ENCODE measurements around the gene SNED1.

The SNED1 gene

DNA sequence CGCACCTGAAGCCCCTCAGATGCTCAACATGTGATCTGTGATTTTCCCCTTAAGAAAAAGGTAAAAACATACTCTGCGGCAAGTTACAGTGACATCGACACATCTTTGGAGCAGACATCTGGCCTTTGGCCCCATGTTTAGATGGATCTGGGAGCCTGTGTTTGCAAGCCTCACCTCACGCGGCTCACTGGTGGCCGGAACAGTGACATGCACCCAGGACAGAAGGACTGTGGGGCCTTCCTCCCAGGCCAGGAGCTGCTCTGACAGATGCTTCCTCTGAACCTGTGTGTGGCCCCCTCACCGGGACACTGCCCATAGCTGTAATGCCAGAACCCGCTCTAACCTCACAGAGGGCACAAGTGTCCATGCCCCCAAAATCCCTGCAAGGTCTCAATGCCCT lies 137.8 kb downstream of the SNED1 start:
- DNase-seq: no peak

DNA sequence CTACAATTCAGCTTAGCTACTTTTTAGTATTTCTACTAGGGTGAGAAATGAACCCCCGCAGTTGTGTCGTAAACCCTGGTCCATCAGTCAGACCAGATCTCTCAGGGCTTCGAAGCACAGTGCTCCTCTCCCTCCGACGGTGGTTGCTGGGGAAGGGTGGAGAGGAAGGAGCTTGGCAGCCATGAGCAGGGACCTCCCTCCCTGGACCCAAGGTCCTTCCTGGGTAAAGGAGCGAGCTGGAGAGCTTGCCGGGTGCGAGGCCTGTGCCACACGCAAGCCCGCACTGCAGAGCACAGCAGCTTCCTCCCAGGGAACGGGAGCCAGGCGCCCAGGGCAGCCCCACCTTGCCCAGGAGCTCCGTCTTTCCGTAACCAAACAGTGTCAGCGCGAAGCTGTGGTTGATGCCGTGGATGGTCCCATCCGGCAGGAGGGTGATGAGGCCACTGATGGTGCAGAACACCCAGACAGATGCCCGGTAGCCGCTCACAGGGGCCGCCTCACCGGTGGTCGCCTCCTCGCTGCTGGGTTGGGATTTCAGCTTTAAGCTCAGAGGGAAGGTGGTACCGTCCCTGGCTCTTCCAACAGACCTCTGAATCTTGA lies 138.3 kb downstream of the SNED1 start:
- no peak for DNase-seq

DNA sequence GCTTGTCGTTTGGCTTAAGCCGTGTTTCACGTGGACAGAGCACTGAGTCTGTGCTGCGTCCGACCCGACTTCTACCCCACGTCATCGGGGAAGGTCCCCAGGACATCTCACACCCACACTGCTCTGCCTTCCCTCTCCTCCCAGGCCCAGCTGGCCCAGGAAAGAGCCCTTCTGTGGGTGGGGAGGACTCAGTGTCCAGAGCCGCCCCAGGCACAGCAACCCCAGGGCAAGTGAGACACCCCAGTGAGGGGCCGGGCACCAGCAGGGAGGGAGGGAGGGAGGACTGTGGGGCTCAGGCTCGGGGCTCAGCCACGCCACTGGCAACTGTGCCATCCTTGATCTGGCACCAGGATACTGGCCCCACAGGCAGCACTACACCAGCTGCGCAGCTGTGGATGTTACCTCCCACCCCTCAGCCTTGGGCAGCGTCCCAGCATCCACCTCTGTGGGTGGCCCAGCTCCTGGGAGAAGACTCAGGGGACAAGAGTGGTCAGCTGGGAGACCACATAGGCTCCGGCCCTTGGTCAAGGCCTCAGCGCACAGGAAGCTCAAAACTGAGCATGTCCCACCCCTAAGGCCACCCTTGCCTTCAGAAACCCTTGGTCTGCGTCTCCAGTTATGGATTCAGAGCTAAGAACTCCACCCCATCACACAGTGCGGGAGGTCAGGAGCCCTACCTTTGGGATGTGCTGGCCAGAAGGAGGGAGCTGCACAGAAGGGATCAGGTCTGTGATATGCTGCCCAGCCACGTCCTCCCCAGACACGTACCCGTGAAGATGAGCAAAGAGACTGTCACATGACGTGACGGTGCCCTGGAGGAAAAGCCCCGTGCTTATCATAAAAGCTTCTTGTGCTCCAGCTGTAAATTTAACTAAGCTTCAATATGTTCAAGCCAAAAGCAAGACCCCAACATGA lies 139.1 kb downstream of the SNED1 start:
- DNase-seq: no peak

DNA sequence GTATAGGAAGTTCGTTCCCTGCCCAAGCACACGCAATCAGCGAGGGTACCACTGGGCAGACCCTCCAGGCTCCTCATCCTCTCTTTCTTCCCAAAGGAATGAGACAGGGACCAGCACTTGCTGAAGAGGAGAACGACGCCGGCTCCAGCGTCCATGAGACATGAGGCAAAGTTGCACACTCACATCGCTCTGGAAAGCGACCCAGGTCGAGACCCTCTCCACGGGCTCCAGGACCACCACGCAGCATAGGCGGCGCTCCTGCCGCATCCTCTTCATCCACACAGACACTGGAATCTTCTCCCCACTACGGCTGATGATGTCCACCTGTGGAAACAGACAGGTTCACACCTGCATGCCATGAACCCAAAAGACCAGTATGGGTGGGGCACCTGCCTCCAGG lies 140.1 kb downstream of the SNED1 start:
- DNase-seq: no peak

DNA sequence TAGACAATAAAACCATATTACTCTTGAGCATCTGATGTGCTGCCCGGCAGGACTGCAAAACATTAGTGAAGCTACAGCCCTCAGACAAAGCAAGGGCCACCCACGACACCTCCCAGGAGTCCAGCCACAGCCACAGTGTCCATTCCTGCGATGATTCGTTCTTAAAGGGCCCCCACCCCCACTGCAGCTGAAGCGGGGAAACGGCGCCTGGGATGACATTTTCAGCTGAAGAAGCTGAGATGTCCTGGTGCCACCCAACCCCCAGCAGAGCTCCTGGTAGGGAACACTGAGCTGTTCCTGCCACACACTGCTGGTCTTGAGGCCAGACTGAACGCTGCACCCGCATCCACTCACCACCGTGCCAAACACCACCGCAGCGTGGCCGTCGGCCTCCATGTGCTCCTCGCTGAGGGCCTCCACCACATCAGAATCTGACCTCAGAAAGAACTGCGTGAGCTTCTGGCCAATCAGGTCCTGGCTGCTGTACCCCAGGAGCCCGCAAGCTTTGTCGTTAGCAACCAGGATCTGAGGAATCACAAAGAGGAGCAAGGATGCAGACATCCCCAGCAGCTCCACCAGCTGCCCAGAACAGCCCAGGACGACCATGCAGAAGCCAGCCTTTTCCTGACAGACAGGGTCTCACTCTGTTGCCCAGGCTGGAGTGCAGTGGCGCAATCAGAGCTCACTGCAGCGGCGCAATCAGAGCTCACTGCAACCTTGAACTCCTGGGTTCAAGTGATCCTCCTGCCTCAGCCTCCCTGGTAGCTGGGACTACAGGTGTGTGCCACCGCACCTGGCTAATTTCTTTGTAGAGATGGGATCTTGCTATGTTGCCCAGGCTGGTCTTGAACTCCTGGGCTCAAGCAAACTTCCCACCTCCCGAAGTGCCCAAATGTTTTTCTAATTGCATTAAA lies 141.4 kb downstream of the SNED1 start:
- no peak for DNase-seq

DNA sequence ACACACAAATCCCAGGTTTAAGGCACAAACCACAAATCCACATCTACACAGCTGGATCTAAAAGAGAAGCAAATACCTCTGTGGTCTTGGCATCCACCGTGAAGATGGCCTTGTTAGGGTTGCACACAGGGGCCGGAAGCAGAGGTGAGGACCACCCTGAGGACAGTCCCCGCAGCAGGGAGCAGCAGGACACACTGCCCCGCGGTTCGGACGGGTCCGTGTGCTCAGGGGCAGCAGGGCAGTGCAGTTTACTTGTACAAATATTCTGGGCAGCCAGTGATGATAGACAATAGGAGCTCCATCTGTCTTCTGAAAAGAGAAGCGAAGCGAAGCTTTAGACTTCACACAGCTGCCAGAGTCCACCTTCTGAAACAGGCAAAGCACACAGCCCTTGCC lies 142.0 kb downstream of the SNED1 start:
- DNase-seq: no peak

DNA sequence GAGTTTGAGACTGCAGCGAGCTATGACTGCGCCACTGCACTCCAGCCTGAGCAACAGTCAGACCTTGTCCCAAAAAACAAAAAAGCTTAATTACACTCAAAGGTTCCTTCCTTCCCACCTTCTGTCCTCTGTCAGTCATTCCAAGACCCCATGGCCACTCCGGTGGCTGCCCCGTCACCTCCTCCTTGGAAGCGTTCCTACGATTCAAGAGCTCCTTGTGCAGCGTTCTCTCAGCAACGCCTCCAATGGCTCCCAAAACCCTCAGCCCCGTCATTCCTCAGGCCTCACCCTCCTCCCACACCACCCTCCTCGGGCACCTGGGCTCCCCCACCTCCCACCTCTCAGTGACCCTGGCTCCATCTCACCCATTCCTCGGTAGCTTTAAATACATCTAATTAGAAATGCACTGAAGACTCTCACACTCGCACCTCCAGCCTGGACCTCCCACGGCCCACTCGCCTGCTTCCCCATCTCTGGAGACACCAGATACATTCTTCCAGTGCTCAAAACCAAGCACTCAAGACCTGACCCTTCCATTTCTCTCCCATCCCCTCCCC lies 142.9 kb downstream of the SNED1 start:
- DNase-seq: no peak

DNA sequence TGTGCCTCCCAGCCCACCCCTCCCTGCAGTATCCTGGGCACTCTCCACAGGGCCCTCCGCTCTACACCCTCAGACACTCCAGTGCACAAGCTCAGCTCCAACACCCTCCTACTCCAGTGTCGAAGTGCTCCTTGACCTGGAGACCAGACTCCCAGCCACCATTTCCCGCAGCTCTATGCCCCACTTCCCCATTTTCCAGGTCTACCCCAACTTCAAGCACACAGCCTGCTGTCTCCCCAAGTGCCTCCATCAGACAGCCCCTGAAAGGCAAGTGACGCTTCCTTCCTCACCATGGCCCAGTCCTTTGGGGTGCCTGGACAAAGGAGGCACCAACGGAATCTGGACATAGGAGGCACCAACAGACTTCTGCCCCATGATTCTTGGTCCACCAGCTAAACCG lies 143.6 kb downstream of the SNED1 start:
- DNase-seq: no peak

DNA sequence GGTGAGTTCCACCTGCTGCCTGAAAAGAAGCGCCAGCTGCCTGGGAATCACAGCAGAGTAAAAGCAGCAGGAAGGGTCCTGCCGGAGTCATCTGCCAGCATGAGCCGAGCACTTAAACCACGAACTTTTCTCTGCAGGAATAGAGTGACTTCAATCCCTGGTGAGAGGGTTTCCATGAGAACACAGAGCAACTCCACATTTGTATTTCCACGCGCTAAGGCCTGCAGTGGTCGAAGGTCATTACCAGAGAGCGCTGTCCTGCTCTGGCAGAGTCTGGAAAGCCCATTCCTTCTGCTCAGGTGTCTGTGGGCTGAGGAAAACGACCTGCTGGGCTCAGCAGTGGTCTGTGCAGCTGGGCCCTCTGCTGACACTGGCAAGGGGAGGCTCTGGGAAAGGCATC lies 144.2 kb downstream of the SNED1 start:
- no peak for DNase-seq

All from bone marrow (tissue), 2 donors.